ENCODE measurements around the gene MPP3.

The MPP3 gene

DNA sequence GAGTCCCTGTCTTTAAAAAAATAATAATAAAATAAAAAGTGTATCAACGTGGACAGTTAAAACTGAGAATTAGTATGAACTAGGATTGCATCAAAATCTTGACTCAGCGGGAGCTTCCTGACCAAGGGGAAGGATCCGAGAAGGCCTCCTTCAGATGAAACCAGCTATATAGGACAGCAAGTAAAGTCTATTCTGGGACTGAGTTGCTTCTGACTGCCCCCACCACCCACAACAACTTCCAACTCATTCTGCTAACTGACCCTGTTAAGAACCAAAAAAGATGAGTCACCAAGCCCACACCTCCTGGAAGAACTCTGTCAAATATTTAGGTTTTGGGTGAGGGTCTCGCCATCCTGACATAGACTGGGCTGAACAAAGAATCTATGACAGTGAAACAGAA, 24.9 kb downstream of the MPP3 start:
- Histone ChIP-seq H3K9me3 (ENCODE audit: insufficient read depth, low read length) (no peaks in the 10 kb centered on the region), H3K27me3 (ENCODE audit: low read depth, low read length) (peaks cover 12% of the 10 kb centered on the region; the same call in 1 of the 2 replicates), H3K4me3 (ENCODE audit: low read length) (no peak overlapping the region), H3K79me2 (ENCODE audit: low read length) (no peaks in the 10 kb centered on the region), H3K4me2 (ENCODE audit: low read length) (no peak overlapping the region), H3K4me1 (ENCODE audit: low read length) (no peaks in the 10 kb centered on the region), H3K36me3 (replicated peaks; ENCODE audit: low read depth, low read length) (no peaks in the 10 kb centered on the region), H3K27ac (ENCODE audit: low read length) (no peak overlapping the region), H4K20me1 (ENCODE audit: insufficient read depth, low read length) (no peaks in the 10 kb centered on the region), H2AFZ (ENCODE audit: low read depth, low read length) (no peak overlapping the region), H3K9ac (ENCODE audit: low read length) (no peak overlapping the region)
- TF ChIP-seq, protein P1, sequence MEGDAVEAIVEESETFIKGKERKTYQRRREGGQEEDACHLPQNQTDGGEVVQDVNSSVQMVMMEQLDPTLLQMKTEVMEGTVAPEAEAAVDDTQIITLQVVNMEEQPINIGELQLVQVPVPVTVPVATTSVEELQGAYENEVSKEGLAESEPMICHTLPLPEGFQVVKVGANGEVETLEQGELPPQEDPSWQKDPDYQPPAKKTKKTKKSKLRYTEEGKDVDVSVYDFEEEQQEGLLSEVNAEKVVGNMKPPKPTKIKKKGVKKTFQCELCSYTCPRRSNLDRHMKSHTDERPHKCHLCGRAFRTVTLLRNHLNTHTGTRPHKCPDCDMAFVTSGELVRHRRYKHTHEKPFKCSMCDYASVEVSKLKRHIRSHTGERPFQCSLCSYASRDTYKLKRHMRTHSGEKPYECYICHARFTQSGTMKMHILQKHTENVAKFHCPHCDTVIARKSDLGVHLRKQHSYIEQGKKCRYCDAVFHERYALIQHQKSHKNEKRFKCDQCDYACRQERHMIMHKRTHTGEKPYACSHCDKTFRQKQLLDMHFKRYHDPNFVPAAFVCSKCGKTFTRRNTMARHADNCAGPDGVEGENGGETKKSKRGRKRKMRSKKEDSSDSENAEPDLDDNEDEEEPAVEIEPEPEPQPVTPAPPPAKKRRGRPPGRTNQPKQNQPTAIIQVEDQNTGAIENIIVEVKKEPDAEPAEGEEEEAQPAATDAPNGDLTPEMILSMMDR (IDR thresholded peaks at IDR 0.05; ENCODE audit: low read depth, low read length): no peak
- TF ChIP-seq EZH2phosphoT487 (IDR thresholded peaks at IDR 0.05; ENCODE audit: low read depth): no peak

DNA sequence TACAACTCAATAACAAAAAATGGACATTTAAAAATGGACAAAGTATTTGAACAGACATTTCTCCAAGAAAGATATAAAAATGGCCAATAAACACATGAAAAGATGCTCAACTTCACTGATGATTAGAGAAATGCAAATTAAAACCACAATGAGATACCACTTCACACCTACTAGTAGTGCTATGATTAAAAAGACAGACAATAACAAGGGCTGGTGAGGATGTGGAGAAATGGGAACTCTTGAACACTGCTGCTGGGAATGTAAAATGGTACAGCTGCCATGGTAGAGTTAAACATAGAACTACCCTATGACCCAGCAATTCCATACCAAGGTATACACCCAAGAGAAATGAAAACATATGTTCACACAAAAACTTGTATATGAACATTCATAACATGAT, 27.8 kb downstream of the MPP3 start:
- H3K36me3 ChIP-seq (replicated peaks; ENCODE audit: low read depth, low read length): no peaks in the 10 kb centered on the region
- H3K4me2 ChIP-seq (ENCODE audit: low read length): no peak overlapping the region
- no peaks in the 10 kb centered on the region for H3K9me3 ChIP-seq (ENCODE audit: insufficient read depth, low read length)
- no peaks in the 10 kb centered on the region for H3K79me2 ChIP-seq (ENCODE audit: low read length)
- no peak overlapping the region for H3K27ac ChIP-seq (ENCODE audit: low read length)
- no peak overlapping the region for H3K9ac ChIP-seq (ENCODE audit: low read length)
- no peak overlapping the region for H3K4me3 ChIP-seq (ENCODE audit: low read length)
- peaks cover 28% of the 10 kb centered on the region for H3K27me3 ChIP-seq (ENCODE audit: low read depth, low read length)
- H4K20me1 ChIP-seq (ENCODE audit: insufficient read depth, low read length): no peaks in the 10 kb centered on the region
- H3K4me1 ChIP-seq (ENCODE audit: low read length): no peaks in the 10 kb centered on the region
- no peak for TF ChIP-seq EZH2phosphoT487 (IDR thresholded peaks at IDR 0.05; ENCODE audit: low read depth)
- H2AFZ ChIP-seq (ENCODE audit: low read depth, low read length): no peak overlapping the region

GRCh38 chr17:43803758-43804157, 29.2 kb downstream of the MPP3 start:
- Histone ChIP-seq H3K27ac (ENCODE audit: low read length) (no peak overlapping the region), H3K9ac (ENCODE audit: low read length) (no peak overlapping the region), H3K36me3 (replicated peaks; ENCODE audit: low read depth, low read length) (no peaks in the 10 kb centered on the region), H3K9me3 (ENCODE audit: insufficient read depth, low read length) (no peaks in the 10 kb centered on the region), H3K4me3 (ENCODE audit: low read length) (no peak overlapping the region), H3K79me2 (ENCODE audit: low read length) (no peaks in the 10 kb centered on the region), H3K4me1 (ENCODE audit: low read length) (no peaks in the 10 kb centered on the region), H3K4me2 (ENCODE audit: low read length) (no peak overlapping the region), H4K20me1 (ENCODE audit: insufficient read depth, low read length) (no peaks in the 10 kb centered on the region), H3K27me3 (ENCODE audit: low read depth, low read length) (peaks cover 31% of the 10 kb centered on the region), H2AFZ (ENCODE audit: low read depth, low read length) (no peak overlapping the region)
- TF ChIP-seq, protein P1 (IDR thresholded peaks at IDR 0.05; ENCODE audit: low read depth, low read length): no peak
- TF ChIP-seq EZH2phosphoT487 (IDR thresholded peaks at IDR 0.05; ENCODE audit: low read depth): no peak

GRCh38 chr17:43801844-43802243, 31.1 kb downstream of the MPP3 start:
- Histone ChIP-seq H3K27me3 (ENCODE audit: low read depth, low read length) (peaks cover 31% of the 10 kb centered on the region), H2AFZ (ENCODE audit: low read depth, low read length) (no peak overlapping the region), H3K27ac (ENCODE audit: low read length) (no peak overlapping the region), H3K9me3 (ENCODE audit: insufficient read depth, low read length) (no peaks in the 10 kb centered on the region), H3K4me1 (ENCODE audit: low read length) (no peaks in the 10 kb centered on the region), H4K20me1 (ENCODE audit: insufficient read depth, low read length) (no peaks in the 10 kb centered on the region), H3K79me2 (ENCODE audit: low read length) (no peaks in the 10 kb centered on the region), H3K9ac (ENCODE audit: low read length) (no peak overlapping the region), H3K36me3 (replicated peaks; ENCODE audit: low read depth, low read length) (no peaks in the 10 kb centered on the region), H3K4me3 (ENCODE audit: low read length) (no peak overlapping the region), H3K4me2 (ENCODE audit: low read length) (no peak overlapping the region)
- TF ChIP-seq, protein P1 (IDR thresholded peaks at IDR 0.05; ENCODE audit: low read depth, low read length): no peak
- no peak for TF ChIP-seq EZH2phosphoT487 (IDR thresholded peaks at IDR 0.05; ENCODE audit: low read depth)

DNA sequence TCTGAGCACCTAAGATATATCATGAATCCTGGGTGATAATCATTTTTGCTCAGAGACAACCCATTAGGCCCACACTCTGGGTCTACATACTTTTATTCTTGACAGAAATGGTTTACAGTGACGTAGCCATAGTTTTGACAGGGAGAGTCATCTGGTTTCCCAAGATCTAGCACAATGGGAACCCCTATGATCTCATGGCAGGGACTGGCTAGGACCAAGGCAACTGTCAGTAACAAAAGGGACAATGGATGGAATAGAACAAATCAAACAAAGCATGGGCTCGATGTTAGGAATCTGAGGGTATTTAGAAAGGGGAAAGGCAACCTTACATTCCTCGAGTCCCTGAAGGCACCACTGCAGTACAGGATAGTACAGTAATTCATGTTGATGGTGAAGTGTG, 32.2 kb downstream of the MPP3 start:
- peaks cover 31% of the 10 kb centered on the region for H3K27me3 ChIP-seq (ENCODE audit: low read depth, low read length)

More for the DNA sequence above, 32.2 kb downstream of the MPP3 start:
- H3K9ac ChIP-seq (ENCODE audit: low read length): no peak overlapping the region
- TF ChIP-seq EZH2phosphoT487 (IDR thresholded peaks at IDR 0.05; ENCODE audit: low read depth): no peak
- TF ChIP-seq, protein P1 (IDR thresholded peaks at IDR 0.05; ENCODE audit: low read depth, low read length): no peak
- H3K4me3 ChIP-seq (ENCODE audit: low read length): no peak overlapping the region
- H3K36me3 ChIP-seq (replicated peaks; ENCODE audit: low read depth, low read length): no peaks in the 10 kb centered on the region
- H3K4me2 ChIP-seq (ENCODE audit: low read length): no peak overlapping the region
- no peak overlapping the region for H2AFZ ChIP-seq (ENCODE audit: low read depth, low read length)
- no peaks in the 10 kb centered on the region for H3K79me2 ChIP-seq (ENCODE audit: low read length)
- H3K9me3 ChIP-seq (ENCODE audit: insufficient read depth, low read length): no peaks in the 10 kb centered on the region
- no peaks in the 10 kb centered on the region for H4K20me1 ChIP-seq (ENCODE audit: insufficient read depth, low read length)
- no peaks in the 10 kb centered on the region for H3K4me1 ChIP-seq (ENCODE audit: low read length)
- no peak overlapping the region for H3K27ac ChIP-seq (ENCODE audit: low read length)
